DMS153 treated with DMSO at 0.1 percent for 48 hours (cell line): ENCODE results near the gene RTP5.

Source experiments
- DNase-seq: peaks from one replicate; lab custom pipeline; 2025; ENCODE audit not compliant: unreplicated experiment; lab: John Stamatoyannopoulos, UW

The RTP5 gene

GRCh38 chr2:241857041-241857541 lies 12.4 kb upstream of the RTP5 start:
- DNase-seq, result no peak

DNA sequence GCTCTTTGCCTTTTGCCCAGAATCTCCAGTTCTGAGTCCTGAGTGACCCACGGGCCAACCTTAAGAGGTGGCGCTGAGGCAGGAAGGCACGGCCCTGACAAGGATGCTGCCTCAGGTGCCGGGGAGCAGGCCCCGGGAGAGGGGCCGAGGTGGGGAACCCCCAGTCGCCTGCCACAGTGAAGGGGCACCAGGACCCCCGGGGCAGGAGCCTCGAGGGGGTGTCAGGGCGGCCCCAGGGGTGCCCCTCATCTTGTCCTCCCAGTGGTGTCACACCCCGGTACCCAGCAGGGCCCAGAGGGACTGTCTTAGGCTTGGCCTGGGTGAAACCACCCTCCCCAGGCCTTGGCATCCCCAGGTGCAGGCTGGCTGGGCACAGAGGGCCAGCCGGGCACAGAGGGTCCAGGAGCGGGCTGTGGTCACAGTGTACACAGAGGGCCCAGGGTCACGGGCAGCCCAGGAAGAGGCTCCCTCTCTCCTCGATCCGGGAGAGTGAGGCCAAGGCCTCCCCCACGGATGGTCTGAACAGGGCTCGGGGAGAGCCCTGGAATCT lies 11.9 kb upstream of the RTP5 start:
- DNase-seq, result no peak

GRCh38 chr2:241858206-241859016 lies 11.1 kb upstream of the RTP5 start, which contains the start of gene PDCD1:
Gene PDCD1 (minus strand): TSS chr2:241858894. CDS start chr2:241858838, 56 bp downstream.
- DNase-seq, result no peak

DNA sequence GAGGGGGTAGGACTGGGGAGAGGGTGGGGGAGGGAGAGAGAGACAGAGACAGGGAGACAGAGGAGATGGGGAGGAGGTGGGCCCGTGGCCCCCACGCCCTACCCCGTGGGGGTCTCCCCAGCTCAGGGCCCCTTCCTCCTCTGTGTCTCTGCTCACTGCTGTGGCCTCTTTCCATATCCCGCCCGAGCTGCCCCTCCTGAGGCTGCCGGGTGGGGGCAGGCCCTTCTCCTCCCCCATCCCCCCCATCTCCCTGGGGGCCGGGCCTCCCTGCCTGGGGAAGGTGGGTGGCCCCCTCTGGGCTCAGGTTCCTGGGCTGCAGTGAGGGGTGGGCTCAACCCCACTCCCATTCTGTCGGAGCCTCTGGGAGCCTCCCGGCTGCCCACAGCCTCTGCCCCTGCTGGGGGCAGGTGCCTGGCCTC lies 10.5 kb upstream of the RTP5 start:
- DNase-seq, result no peak

- no peak for DNase-seq
Measured at GRCh38 chr2:241859436-241860183, 9.9 kb upstream of the RTP5 start.

DNA sequence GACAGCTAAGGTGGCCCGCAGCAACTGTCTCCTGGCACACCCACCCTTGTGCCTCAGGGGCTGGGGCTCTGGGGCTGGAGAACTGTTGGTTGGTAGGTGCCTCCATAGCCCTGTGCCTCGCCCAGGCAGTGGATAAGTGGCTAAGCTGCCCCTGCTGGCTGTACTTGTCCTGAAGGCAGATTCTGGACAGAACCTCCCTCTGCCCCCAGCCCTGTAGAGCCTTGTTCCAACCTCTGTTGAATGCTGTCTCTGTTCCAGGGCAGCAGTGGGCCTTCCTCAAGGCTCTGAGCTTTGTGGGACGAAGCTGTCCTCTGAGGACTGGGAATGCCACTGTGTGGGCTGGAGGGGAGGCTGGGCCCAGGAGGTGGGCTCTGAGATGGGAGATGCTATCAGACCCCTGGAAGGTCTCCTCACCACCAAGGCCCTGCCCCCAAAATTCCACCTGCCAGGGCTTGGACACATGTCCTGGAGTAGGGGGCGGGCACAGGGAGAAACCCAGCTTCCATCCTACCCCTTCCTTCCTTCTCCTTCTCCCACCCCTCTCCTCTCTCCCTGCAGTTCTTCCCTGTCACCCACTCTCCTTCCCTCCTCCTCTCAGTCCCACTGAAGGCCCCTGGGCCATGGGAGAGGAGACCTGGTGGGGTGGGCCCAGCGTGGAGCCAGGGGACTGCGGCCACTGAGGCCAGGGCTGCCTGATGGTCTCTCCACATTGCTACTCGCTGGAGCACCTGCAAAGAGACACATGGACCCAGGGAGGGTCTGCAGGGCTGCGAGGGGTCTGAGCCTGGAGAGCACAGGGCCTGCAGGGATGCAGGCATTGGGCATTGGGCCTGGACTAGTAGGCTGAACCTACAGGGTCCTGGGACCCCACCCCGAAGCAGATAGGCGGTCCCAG lies 9.1 kb upstream of the RTP5 start:
- DNase-seq, result no peak

- DNase-seq, result no peak
Measured at GRCh38 chr2:241861264-241861663, 8.3 kb upstream of the RTP5 start.

- DNase-seq, result no peak
Measured at GRCh38 chr2:241862093-241862492, 7.4 kb upstream of the RTP5 start.

DNA sequence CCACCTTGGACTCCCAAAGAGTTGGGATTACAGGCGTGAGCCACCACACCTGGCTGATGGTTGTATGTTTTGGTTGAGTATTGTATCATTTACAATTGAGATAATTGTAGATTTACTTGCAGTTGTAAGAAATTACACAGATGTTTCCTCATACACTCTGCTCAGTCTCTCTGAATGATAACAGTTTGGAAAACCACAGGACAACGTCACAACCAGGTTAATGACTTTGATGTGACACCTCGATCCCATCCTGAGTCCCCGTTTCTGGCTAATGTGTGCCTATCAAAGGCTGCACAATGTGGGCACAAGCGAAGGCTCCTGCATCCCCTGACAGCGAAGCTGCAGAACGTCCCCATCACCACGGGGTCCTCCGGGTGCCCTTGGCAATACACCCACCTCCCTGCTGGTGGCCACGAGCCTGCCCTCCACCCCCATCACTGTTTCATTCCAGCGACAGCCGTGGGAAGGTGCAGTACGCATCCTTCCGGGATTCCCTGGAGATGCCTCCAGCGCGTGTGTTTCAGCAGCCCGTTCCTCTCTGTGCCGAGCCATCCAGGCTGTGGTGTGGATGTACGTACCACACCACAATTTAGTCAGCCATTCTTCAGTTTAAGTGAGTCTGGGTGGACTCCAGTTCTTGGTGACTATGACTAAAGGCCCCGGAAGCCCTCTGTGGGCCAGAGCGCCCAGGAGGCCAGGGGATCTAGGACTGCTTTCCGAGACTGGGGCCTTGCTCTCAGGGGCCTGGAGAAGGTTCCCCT lies 6.6 kb upstream of the RTP5 start:
- DNase-seq, result no peak

- no peak for DNase-seq
Measured at GRCh38 chr2:241863536-241863954, 6.0 kb upstream of the RTP5 start.

DNA sequence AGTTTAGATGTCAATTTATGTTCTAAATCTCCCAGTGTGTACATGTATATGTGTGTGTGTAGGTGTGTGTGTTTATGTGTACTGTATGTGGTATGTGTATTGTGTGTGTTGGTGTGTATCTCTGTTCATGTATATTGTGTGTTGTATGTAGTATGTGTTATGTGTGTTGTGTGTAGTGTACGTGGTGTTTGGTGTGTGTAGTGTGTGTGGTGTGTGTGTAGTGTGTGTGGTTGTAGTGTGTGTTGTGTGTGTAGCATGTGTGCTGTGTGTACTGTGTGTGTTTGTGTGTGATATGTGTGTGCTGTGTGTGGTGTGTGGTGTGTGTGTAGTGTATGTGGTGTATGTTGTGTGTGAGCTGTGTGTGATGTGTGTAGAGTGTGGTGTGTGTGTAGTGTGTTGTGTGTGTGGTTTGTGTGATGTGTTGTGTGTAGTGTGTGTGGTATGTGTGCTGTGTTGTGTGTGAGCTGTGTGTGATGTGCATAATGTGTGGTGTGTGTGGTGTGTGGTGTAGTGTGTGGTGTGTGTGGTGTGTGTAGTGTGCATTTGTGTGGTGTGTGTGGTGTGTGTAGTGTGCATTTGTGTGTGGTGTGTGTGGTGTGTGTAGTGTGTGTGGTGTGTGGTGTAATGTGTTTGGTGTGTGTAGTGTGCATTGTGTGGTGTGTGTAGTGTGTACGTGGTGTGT lies 5.2 kb upstream of the RTP5 start:
- no peak for DNase-seq

DNA sequence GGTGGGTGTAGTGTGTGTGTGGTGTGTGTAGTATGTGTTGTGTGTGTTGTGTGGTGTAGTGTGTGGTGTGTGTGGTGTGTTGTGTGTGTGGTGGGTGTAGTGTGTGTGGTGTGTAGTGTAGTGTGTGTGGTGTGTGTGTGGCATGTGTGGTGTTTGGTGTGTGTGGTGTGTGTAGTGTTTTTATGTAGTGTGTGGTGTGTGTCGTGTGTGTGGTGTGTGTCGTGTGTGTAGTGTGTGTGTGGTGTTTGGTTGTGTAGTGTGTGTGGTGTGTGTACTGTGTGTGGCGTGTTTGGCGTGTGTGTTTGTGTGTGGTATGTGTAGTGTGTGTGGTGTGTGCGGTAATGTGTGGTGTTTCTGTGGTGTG lies 4.7 kb upstream of the RTP5 start:
- DNase-seq, result no peak

DNA sequence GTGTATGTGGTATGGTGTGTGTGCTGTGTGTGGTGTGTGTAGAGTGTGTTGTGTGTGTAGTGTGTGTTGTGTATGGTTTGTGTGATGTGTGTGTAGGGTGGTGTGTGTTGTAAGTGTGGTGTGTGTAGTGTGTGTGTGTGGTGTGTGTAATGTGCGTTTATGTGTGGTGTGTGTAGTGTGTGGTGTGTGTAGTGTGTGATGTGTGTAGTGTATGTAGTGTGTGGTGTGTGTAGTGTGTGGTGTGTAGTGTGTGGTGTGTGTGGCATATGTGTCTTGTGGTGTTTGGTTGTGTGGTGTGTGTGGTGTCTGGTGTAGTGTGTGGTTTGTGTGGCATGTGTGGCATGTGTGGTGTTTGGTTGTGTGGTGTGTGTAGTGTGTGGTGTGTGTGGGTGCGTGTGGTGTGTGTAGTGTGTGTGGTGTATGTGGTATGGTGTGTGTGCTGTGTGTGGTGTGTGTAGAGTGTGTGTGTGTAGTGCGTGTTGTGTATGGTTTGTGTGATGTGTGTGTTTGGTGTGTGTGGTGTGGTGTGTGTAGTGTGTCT lies 4.0 kb upstream of the RTP5 start:
- DNase-seq, result no peak

- DNase-seq, result no peak
Measured at GRCh38 chr2:241865957-241866789, 3.4 kb upstream of the RTP5 start.

GRCh38 chr2:241866790-241867645 lies 2.5 kb upstream of the RTP5 start:
- DNase-seq, result no peak

DNA sequence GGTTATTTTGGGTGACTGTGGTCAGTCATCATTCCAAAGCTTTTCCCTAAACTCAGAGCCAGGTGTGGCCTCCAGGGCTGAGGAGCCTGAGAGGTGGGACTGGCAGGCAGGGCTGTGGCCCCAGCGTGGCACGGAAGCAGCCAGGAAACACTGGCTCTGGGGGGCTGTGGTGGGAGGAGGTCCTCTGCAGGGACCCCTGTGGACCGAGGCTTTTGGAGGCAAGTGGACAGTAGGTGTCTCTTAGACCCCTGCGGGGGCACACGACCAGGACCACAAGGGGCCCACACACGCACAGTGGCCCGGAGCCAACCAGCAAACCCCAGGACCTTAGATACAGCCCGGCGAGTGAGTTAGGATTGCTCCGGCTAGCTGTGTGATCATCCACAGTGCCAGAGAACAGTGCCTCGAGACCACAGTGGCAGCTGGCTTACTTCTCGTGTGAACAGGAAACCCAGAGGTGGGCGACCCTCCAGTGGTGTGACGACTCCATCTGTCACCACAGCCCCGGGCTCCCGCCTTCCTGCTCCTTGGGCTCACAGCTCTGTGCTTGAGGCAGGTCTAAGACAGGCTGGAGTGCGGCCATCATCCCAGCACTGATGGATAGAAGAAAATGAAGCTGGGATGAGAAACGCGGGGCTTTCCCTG lies 1.6 kb upstream of the RTP5 start:
- no peak for DNase-seq

- DNase-seq, result no peak
Measured at GRCh38 chr2:241868661-241869081, 858 bp upstream of the RTP5 start.
